ENCODE data around the gene KRT37. TPM values are rescaled to one million over a fixed set of nuclear protein-coding genes. Genes with fewer than 3 reads are reported as not detected.

Gene KRT37
- total and polyA plus RNA-seq, 2 of the 13 experiments (the other 11 are each of a cell fraction or from before 2014, with no cell fraction given), result 0.69 TPM; not detected in 1

DNA sequence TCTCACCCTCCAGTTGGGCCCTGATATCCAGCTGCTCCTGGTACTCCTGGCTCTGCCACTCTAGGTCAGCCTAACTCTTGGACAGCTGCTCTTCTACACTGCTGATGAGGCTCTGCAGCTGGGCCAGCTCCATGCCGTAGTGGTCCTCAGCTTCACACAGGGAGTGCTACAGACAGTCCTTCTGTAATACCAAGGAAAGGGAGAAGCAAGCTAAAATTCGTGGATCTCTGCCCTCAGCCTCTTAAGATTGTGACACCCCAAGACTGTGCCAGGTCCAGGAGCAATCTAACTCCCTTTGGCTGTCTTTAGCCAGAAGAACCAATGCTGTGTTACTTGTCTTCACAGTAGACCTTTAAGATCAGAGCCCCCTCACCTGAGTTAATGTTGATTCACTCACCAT lies 24.1 kb upstream of the KRT37 start:
- no peak for ATAC-seq
- WGBS (ENCODE audit: low lambda C conversion rate), result 17% methylated on average over 2 of the region's 2 CpGs
- Histone ChIP-seq H4K20me1 (ENCODE audit: insufficient read depth, low read length) (no peaks in the 10 kb centered on the region), H3K9ac (ENCODE audit: insufficient read depth, low read depth, low read length) (no peak overlapping the region), H2AFZ (ENCODE audit: low read length) (no peak overlapping the region), H3K79me2 (ENCODE audit: insufficient read depth, low read length) (no peaks in the 10 kb centered on the region), H3K27me3 (ENCODE audit: control insufficient read depth in 1 of 2, insufficient read depth in 2 of 2, low read length in 2 of 2) (no peaks in the 10 kb centered on the region), H3K27ac (ENCODE audit: extremely low read length, insufficient read depth, low read length) (no peak overlapping the region), H3K36me3 (replicated peaks in 1 of 2; ENCODE audit: control insufficient read depth in 1 of 2, insufficient read depth in 2 of 2, low read length in 2 of 2) (no peaks in the 10 kb centered on the region), H3K4me2 (ENCODE audit: low read depth, low read length) (no peak overlapping the region), H3K4me1 (ENCODE audit: insufficient read depth, low read length) (no peaks in the 10 kb centered on the region), H3K9me3 (ENCODE audit: low read length) (no peaks in the 10 kb centered on the region), H3K4me3 (replicated peaks in 1 of 3; ENCODE audit: insufficient read depth in 1 of 3, low read depth in 2 of 3, low read length in 3 of 3) (no peak overlapping the region)
- no peak for DNase-seq (ENCODE audit: low spot score)
- intact Hi-C loops (cut with micrococcal nuclease; ENCODE audit: unreplicated experiment), result no loop called here
- no TSS peak for BruUV-seq (replicated peaks)
- in situ Hi-C loops (cut with HindIII; ENCODE audit: extremely low pct_ligation_motif_present, low pct_unique_long_range_greater_than_20kb), result no loop called here
- ChIA-PET POLR2A (no interaction called here), CTCF (ENCODE audit: low intra/inter-chr PET ratio, low total read pairs) (no interaction called here)
- FAIRE-seq, result no peak
- TF ChIP-seq MXD4 (CRISPR knock-in tag; IDR thresholded peaks at IDR 0.05) (no peak), ZNF567 (CRISPR knock-in tag; IDR thresholded peaks at IDR 0.05; ENCODE audit: borderline replicate concordance) (no peak), FOXP1 (IDR thresholded peaks at IDR 0.05) (no peak), FOXP1 (CRISPR knock-in tag; IDR thresholded peaks at IDR 0.05) (no peak), ZBTB7B (CRISPR knock-in tag; IDR thresholded peaks at IDR 0.05) (no peak), KDM4B (CRISPR knock-in tag; IDR thresholded peaks at IDR 0.05) (no peak), ZFX (CRISPR knock-in tag; IDR thresholded peaks at IDR 0.05; ENCODE audit: low read depth) (no peak), NR3C1 (CRISPR knock-in tag; IDR thresholded peaks at IDR 0.05) (no peak), ZNF143 (CRISPR knock-in tag; IDR thresholded peaks at IDR 0.05) (no peak)
- TF ChIP-seq, protein P1, sequence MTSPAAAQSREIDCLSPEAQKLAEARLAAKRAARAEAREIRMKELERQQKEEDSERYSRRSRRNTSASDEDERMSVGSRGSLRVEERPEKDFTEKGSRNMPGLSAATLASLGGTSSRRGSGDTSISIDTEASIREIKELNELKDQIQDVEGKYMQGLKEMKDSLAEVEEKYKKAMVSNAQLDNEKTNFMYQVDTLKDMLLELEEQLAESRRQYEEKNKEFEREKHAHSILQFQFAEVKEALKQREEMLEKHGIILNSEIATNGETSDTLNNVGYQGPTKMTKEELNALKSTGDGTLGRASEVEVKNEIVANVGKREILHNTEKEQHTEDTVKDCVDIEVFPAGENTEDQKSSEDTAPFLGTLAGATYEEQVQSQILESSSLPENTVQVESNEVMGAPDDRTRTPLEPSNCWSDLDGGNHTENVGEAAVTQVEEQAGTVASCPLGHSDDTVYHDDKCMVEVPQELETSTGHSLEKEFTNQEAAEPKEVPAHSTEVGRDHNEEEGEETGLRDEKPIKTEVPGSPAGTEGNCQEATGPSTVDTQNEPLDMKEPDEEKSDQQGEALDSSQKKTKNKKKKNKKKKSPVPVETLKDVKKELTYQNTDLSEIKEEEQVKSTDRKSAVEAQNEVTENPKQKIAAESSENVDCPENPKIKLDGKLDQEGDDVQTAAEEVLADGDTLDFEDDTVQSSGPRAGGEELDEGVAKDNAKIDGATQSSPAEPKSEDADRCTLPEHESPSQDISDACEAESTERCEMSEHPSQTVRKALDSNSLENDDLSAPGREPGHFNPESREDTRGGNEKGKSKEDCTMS (CRISPR knock-in tag; conservative IDR thresholded peaks at IDR 0.05), result no peak
- TF ChIP-seq, protein P2, sequence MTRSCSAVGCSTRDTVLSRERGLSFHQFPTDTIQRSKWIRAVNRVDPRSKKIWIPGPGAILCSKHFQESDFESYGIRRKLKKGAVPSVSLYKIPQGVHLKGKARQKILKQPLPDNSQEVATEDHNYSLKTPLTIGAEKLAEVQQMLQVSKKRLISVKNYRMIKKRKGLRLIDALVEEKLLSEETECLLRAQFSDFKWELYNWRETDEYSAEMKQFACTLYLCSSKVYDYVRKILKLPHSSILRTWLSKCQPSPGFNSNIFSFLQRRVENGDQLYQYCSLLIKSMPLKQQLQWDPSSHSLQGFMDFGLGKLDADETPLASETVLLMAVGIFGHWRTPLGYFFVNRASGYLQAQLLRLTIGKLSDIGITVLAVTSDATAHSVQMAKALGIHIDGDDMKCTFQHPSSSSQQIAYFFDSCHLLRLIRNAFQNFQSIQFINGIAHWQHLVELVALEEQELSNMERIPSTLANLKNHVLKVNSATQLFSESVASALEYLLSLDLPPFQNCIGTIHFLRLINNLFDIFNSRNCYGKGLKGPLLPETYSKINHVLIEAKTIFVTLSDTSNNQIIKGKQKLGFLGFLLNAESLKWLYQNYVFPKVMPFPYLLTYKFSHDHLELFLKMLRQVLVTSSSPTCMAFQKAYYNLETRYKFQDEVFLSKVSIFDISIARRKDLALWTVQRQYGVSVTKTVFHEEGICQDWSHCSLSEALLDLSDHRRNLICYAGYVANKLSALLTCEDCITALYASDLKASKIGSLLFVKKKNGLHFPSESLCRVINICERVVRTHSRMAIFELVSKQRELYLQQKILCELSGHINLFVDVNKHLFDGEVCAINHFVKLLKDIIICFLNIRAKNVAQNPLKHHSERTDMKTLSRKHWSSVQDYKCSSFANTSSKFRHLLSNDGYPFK (CRISPR knock-in tag; IDR thresholded peaks at IDR 0.05; ENCODE audit: borderline replicate concordance), result no peak
- TF ChIP-seq, protein P3, sequence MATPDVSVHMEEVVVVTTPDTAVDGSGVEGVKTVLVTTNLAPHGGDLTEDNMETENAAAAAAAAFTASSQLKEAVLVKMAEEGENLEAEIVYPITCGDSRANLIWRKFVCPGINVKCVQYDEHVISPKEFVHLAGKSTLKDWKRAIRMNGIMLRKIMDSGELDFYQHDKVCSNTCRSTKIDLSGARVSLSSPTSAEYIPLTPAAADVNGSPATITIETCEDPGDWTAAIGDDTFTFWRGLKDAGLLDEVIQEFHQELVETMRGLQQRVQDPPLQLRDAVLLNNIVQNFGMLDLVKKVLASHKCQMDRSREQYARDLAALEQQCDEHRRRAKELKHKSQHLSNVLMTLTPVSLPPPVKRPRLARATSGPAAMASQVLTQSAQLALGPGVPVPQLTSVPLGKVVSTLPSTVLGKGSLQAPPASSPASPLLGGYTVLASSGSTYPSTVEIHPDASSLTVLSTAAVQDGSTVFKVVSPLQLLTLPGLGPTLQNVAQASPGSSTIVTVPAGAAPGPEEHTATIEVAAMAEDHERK (CRISPR knock-in tag; IDR thresholded peaks at IDR 0.05; ENCODE audit: low read depth), result no peak
- TF ChIP-seq, protein P4, sequence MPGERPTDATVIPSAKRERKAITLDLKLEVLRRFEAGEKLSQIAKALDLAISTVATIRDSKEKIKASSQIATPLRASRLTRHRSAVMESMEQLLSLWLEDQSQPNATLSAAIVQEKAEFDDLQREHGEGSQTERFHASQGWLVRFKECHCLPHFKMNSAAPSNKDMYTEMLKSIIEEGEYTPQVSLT (CRISPR knock-in tag; IDR thresholded peaks at IDR 0.05; ENCODE audit: borderline replicate concordance, low read depth), result no peak
- TF ChIP-seq, protein P5, sequence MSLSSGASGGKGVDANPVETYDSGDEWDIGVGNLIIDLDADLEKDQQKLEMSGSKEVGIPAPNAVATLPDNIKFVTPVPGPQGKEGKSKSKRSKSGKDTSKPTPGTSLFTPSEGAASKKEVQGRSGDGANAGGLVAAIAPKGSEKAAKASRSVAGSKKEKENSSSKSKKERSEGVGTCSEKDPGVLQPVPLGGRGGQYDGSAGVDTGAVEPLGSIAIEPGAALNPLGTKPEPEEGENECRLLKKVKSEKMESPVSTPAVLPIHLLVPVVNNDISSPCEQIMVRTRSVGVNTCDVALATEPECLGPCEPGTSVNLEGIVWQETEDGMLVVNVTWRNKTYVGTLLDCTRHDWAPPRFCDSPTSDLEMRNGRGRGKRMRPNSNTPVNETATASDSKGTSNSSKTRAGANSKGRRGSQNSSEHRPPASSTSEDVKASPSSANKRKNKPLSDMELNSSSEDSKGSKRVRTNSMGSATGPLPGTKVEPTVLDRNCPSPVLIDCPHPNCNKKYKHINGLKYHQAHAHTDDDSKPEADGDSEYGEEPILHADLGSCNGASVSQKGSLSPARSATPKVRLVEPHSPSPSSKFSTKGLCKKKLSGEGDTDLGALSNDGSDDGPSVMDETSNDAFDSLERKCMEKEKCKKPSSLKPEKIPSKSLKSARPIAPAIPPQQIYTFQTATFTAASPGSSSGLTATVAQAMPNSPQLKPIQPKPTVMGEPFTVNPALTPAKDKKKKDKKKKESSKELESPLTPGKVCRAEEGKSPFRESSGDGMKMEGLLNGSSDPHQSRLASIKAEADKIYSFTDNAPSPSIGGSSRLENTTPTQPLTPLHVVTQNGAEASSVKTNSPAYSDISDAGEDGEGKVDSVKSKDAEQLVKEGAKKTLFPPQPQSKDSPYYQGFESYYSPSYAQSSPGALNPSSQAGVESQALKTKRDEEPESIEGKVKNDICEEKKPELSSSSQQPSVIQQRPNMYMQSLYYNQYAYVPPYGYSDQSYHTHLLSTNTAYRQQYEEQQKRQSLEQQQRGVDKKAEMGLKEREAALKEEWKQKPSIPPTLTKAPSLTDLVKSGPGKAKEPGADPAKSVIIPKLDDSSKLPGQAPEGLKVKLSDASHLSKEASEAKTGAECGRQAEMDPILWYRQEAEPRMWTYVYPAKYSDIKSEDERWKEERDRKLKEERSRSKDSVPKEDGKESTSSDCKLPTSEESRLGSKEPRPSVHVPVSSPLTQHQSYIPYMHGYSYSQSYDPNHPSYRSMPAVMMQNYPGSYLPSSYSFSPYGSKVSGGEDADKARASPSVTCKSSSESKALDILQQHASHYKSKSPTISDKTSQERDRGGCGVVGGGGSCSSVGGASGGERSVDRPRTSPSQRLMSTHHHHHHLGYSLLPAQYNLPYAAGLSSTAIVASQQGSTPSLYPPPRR (CRISPR knock-in tag; IDR thresholded peaks at IDR 0.05; ENCODE audit: borderline replicate concordance), result no peak

All from HepG2 (cell line).